GM13976 (cell line): ENCODE measurements around the gene GALNT2.

ENCODE experiments used
- DNase-seq: peaks from one replicate; pipeline ENCODE4 v3.0.0; 2012; ENCODE audit warnings: low spot score
- in situ Hi-C: fragments of 300-500 bp; cut with MboI; formaldehyde crosslinking; loops from one replicate; pipeline ENCODE4 v1.12.0; 2022; ENCODE audit warnings: low sequenced_read_pairs, mixed read lengths, inconsistent platforms; ENCODE audit not compliant: unreplicated experiment
- TF ChIP-seq, protein P1 (sequence below): IDR thresholded peaks from 2 replicates; pipeline ENCODE4 v1.5.1; 2012; ENCODE audit warnings: borderline replicate concordance, mild to moderate bottlenecking; ENCODE audit not compliant: insufficient read depth; ENCODE audit errors: extremely low read depth, missing control alignments, control extremely low read depth

The GALNT2 gene

DNA sequence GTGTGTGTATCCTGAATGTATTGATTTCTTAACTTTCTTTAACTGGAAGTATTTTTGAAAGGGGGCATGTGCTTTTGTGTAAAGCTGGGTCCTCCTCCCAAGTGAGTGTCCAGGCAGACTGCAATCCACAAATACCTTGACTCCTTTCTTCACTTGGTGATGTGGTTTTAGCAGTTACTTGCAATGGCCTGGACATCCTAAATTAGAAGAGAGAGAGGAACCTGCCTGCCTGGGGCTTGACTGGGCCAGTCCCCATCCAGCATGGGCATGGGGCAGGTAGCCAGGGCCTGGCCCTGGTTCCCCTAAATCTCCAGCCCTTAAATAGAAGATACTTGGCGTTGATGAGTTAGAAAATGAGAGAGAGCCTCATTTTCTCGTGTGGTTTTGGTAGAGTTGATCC lies 199.4 kb downstream of the GALNT2 start:
- TF ChIP-seq, protein P1, sequence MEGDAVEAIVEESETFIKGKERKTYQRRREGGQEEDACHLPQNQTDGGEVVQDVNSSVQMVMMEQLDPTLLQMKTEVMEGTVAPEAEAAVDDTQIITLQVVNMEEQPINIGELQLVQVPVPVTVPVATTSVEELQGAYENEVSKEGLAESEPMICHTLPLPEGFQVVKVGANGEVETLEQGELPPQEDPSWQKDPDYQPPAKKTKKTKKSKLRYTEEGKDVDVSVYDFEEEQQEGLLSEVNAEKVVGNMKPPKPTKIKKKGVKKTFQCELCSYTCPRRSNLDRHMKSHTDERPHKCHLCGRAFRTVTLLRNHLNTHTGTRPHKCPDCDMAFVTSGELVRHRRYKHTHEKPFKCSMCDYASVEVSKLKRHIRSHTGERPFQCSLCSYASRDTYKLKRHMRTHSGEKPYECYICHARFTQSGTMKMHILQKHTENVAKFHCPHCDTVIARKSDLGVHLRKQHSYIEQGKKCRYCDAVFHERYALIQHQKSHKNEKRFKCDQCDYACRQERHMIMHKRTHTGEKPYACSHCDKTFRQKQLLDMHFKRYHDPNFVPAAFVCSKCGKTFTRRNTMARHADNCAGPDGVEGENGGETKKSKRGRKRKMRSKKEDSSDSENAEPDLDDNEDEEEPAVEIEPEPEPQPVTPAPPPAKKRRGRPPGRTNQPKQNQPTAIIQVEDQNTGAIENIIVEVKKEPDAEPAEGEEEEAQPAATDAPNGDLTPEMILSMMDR, result no peak
- no peak for DNase-seq
- in situ Hi-C loops, result no loop called here

DNA sequence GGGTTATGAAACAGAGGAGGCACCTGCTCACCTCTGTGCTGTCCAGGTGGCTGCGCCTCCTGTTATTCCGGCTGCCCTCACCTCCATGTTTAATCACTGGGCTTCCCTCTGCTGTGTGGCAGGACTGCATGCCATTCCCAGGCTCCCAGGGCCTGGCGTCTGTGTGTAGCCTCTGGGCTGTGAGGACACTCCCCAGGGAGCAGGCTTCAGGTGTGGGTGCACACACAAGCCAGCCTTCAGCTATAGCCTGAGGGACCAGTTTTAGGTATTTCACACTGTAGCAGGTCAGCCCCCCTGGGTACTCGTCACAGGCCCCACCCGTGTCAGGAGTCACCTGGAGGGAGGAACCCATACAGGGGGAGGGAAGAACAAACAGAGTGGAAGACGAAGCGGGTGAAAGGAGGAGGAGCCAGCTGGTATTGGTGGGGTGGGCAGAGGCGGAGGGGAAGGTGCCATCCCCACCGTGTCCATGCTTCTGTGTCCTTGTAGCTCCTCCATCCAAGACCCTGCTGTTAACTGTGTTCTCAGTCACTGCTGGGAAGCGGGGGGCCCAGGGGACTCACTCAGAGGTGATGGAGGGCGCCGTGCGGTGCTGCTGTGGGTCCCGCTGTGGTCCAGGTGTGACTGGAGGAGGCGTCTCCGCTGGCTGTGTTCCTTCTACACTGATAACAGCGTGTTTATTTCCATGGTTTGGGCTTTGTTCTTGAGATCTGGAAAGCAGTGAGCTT lies 200.5 kb downstream of the GALNT2 start:
- in situ Hi-C loops, result no loop called here
- no peak for DNase-seq
- TF ChIP-seq, protein P1, result no peak

DNA sequence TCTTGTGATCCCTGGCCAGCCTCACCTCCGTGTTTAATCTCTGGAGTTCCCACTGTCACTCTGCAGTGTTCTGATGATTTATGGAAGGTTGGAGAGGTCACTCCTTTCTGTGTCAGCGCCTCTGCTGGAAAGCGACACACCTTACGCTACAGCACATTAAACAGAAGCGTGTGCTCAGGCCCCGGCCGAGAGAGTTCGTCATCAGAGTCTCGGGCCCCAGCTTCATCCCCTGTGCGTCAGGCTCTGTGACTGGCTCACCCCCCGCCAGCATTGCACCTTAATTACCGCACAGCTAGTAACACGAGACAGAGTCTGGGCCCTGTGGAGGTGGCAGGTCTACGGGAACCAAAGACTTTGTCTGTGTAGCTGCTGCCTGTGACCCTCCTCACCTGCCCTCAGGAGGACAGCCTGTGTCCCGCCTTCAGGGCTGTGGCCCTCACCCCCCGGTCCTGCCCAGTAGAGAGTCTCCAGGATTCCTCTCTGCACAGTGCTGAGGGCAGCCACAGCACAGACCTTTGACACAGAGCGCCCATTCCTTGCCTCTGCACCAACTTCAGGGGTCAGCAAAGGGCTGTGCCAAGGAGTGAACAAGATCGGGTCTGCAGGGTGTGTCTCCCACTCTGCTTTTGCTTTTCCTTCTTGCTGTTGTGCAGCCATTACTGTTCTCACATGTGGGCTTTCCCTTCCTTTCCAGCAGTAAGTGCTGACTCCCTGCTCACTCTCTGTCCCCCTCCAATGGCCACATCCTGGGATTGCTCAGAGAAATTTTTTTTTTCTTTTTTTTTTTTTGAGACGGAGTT lies 201.5 kb downstream of the GALNT2 start:
- in situ Hi-C loops, result no loop called here
- TF ChIP-seq, protein P1, result peak; percentile 29
- DNase-seq, result peak; percentile 76

DNA sequence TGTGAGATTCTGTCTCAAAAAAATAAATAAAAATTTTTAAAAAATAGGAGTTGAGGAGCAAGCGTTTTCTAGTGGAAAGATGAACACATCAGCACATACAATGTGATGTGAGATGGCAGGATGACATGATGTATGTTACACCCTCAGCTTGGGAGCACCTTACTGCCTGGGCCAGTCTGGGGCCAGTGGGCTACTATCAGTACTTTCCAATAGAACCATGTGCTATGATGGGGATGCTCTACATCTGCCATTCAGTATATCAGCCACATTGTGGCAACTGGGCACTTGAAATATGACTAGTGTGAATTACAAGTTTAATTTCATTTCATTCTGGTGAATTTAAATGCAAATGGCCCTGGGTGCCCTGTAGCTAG lies 203.1 kb downstream of the GALNT2 start:
- in situ Hi-C loops, result no loop called here
- no peak for DNase-seq
- TF ChIP-seq, protein P1, result no peak

DNA sequence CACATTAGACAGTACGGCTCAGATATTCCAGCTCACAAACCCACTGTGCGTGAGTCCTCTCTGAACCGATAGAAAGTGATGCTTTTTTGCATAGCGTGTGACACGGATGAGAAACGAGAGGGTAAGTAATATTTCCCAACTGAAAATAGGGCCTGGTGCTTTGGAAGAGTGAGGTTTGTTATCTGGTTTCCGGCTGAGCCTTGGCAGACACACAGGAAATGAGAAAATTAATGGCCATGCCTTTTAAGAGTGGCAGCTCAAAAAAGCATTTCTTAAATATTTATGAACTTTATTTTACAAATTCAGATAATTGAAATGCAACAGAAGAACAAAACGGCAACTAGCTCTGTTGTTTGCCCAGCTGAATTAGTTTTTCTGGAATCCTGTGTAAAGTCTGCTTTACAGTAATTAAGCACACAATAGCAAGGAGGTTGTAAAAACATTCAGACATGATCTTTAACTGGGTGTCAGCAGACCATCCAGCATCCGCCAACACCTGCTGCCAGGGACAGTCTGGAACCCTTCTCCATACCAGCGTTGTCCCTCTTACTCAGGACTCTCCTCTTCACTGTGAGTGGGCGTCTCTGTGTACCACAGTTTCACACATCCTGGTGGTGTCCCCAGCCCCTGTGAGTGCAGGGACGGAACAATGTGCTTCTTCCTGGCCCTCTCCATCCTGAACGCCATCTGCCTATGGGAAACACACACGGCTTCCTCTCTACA lies 203.7 kb downstream of the GALNT2 start:
- in situ Hi-C loops, result no loop called here
- TF ChIP-seq, protein P1, result no peak
- DNase-seq, result no peak

DNA sequence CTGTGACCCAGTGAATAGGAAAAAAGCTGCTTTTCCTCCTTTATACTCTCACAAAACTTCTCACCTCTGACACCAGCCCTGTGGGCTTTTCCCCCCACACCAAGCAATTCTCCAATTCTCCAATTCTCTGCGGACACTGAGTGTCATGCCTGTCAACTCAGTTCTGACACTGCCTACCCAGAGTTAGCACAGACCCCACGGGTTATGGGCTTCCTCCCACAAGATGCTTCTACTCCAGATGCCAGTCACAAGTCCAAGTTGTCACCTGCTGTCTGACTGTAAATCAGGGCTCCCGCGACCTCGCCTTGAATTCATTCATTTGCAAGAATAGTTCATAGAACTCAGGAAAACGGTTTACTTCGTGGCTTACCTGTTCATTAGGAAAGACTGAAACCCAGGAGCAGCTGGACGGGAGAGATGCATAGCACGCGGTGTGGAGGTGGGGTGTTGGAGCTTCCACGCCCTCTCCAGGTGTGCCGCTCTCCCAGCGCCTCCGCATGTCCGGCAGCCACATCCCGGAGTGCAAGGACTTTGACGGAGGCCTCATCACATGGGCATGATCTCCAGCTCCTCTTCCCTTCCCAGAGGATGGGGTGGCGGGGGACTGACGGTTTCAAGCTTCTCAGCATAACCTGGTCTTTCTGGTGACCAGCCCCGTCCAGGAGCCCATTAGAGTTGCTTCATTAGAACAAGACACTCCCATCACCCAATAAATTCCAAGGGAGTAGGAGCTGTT lies 204.4 kb downstream of the GALNT2 start:
- in situ Hi-C loops, result no loop called here
- TF ChIP-seq, protein P1, result no peak
- DNase-seq, result no peak
